PC-3 (cell line): ENCODE measurements around the gene DDX21.

Experiments used
- CTCF ChIP-seq: fragments of 300-600 bp; sonication (generic); conservative IDR thresholded peaks from 2 replicates; pipeline ENCODE4 v1.5.1; 2017; ENCODE audit warnings: antibody characterized with exemption, low read depth, mild to moderate bottlenecking, low read length
- EZH2 ChIP-seq: fragments of 300-600 bp; sonication (generic); IDR thresholded peaks from one replicate; pipeline ENCODE4 v1.6.1; 2017; ENCODE audit warnings: antibody characterized with exemption, mild to moderate bottlenecking, low read length; ENCODE audit not compliant: unreplicated experiment
- EZH2phosphoT487 ChIP-seq: fragments of 300-600 bp; sonication (generic); IDR thresholded peaks from 2 replicates; pipeline ENCODE4 v1.6.1; 2018; ENCODE audit warnings: mild to moderate bottlenecking, antibody characterized with exemption, low read length, borderline replicate concordance

- TF ChIP-seq EZH2 = no peak
- TF ChIP-seq CTCF = peak; percentile 73
- no peak for TF ChIP-seq EZH2phosphoT487
Observed at GRCh38 chr10:68988530-68989316, 32.8 kb downstream of the DDX21 start, which contains the start of gene KIFBP.
